Inferior parietal cortex (tissue), 1 donor: ENCODE measurements around the gene ZNF263.

Source experiments
- DNase-seq: peaks from one replicate; pipeline ENCODE4 v3.0.0-alpha.2; 2016; ENCODE audit errors: extremely low spot score

Gene ZNF263

GRCh38 chr16:3327514-3327913 lies 44.2 kb downstream of the ZNF263 start:
- no peak for DNase-seq

- DNase-seq, result no peak
These were observed 44.8 kb downstream of the ZNF263 start for GRCh38 chr16:3328104-3328503.

GRCh38 chr16:3328643-3329042 lies 45.4 kb downstream of the ZNF263 start:
- no peak for DNase-seq
